Stimulated activated CD8-positive, alpha-beta memory T cell treated with anti-CD3 and anti-CD28 coated beads, Interleukin-7, amount 100 ng/mL, for 1 hour (primary cell): Measurements from ENCODE around the gene SDCBP2.

Experiments used
- DNase-seq, 2 donors: peaks; one replicate each; pipeline ENCODE4 v3.0.0-alpha.2; 2020; ENCODE audit warnings: low read depth in 2 of 2

SDCBP2 gene

GRCh38 chr20:1296117-1296610 lies 32.8 kb downstream of the SDCBP2 start:
- no peak for DNase-seq

- DNase-seq, result no peak
Measured at GRCh38 chr20:1295276-1295930, 33.5 kb downstream of the SDCBP2 start.

DNA sequence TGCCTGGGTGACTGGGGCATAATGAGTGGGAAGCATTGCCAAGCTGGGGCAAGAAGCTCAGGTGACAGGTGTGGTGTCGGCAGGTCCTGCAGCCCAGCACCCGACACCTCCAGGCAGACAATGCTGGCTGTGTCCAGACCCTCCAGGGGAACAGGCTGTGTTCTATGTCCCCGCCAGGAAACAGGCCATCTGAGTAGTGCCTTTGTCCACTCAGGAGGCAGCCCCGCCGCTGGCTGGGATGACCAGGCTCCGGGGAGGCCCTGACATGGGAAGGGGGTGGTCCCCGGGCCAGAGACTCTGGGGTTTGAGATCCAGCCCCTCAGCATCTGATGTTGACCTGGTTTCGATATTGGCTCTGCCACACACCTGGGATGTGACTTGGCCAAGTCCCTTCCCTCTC lies 34.4 kb downstream of the SDCBP2 start:
- no peak for DNase-seq

DNA sequence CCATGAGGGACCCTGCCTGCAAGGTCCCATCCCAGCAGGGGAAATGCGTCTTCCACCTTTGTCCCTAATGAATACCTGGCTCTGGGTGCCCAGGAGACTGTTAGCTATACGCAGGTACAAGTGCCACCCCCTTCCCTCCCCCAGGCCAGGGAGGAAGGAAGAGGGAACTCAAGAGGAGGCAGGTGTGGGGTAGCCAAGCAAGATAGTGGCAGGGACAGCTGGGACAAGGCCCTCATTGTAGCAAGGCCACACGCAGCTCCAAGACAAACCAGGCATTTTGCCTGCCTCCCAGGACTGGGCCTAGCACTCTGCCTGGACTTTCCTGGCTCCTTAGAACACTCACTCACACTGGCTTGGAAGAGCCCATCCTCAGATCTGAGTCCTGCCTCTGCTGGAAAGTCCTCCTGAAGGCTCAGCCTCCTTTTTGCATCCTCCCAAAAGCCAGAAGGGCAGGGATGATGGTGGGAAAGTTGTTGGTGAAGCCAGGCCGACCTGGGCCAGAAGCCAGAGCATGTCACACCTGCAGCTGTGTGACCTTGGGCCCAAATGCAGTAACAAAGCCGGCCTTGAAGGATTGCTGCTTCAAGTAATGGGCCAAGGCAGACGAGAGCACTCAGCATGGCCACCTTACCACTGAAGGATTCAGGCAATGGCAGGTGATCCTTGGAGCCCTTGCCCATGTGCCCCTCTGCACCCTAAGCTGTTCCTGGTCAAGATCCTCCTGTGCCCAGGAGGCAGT lies 35.1 kb downstream of the SDCBP2 start:
- DNase-seq, result no peak

GRCh38 chr20:1292620-1293019 lies 36.3 kb downstream of the SDCBP2 start:
- no peak for DNase-seq

DNA sequence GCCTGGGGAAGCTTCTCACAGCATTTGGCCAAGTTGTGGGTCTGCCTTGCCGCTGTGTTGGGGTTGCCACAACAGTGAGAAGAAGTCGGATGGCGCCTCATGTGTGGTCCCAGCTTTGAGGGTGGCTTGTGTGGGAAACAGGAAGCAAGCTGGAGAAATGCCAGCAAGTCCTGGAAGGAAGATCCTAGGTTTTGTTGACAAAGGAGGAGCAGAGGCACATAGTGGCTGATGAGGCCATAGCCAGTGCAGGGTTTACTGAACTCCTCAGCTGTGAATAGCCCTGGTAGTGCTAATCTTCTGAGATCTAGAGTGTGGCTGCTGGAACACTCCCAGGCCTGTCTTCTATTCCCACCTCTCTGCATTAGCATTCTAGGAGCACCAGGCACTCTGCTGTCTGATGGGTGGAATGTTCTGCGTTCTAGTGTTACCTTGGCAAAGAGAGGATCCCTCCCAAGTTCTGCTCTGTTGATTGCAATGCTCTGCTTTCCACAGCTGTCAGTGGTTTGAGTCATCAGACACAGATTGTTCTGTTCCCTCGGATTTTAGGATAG lies 37.7 kb downstream of the SDCBP2 start:
- DNase-seq, result no peak

DNA sequence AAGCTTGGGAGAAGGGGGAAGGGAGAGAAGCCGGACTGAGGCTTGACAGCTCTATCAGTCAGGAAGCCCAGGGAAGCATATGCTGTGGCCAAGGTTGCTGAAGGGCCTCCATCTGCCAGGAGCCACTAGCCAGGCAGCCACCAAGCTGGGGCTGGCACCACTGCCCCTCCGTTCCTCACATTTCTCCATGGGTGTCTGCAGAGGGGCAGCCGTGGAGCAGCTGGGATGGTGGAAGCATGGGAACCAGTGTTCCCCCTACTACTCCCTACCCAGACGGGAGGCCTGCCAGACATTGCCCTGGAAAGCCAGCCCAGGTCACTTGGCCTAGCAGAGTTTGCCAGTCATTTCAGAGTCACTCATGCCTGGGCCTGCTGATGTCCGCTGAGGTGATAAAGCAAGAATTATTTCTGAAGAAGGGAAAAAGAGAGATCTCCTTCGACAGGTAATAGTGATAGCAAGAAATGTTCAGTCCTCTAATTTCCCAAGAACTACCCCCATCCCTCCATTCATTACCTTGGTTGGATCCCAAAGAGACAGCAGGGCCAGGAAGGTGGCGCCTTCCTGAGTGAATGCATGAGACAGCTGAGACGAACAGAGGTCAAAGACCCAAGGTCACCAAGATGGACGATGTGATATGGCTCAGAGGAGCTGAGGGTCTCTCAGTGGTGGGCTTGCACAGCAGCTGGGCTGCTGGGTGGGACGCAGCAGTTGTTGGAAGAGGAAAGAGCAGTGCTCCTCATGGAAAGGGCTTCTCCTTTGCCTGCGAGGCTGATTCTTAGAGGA lies 41.0 kb downstream of the SDCBP2 start:
- DNase-seq, result no peak

DNA sequence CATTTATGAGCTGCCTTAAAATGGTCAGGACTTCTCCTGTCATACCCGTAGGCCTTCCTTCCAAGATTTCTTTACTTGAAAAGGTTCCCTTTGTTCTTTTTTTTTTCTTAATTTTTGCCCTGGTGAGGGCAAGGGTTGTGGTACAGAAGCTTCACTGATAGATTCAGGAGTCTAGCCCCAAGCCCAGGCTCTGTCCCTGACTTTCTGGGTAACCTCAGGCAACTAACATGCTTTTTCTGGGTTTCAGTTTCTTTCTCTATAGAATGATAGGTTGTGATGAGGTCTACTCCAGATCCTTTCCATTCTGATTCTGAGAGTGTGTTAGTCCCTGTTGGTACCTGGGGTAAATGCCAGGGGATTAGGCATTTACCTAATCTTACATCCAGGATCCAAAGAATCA lies 41.6 kb downstream of the SDCBP2 start:
- DNase-seq, result no peak

- DNase-seq, result no peak
Measured at GRCh38 chr20:1286267-1287024, 42.5 kb downstream of the SDCBP2 start.

DNA sequence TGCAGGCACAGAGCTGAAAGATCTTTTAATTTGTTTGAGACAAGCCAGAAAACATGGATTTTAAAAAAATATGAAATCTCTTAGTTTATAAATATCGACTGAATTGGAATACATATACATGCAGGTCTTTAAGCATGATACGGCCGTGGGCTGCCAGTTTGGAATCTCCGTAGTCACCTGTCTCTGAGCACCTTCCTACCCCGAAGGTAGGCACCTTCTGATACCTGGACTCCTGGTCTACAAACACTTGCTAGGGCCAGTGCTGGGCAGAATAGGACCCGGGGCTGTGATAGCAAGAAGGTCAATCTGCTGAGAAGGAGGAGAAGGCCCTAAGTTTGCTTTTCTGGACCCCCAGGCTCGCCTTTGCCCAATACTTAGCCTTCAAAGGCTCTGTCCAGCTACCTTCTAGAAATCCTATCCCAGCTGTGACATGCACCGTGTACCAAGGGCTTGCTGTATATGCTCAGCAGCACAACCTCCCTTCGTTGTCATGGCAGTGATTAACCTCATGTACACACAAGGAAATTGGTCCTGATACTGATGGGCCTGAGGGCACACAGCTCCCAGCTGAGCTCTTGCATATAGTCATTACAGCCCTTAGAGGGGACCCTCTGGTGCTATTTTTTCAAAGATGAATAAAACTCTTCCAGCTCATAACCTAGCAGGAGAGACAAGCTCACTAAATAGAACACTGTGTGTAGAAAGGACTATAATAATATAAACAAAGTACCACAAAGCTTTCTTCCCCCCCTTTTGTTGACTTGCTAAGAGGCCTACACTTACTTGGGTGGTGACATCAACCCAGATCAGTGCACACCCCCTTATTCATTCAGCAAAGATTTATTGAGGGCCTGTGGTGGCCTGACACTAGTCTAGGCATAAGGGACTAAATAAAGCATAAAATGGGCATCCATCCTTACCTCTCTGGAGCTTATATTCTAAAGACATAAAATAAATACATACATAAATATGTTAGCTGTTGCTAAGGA lies 45.1 kb downstream of the SDCBP2 start:
- no peak for DNase-seq

DNA sequence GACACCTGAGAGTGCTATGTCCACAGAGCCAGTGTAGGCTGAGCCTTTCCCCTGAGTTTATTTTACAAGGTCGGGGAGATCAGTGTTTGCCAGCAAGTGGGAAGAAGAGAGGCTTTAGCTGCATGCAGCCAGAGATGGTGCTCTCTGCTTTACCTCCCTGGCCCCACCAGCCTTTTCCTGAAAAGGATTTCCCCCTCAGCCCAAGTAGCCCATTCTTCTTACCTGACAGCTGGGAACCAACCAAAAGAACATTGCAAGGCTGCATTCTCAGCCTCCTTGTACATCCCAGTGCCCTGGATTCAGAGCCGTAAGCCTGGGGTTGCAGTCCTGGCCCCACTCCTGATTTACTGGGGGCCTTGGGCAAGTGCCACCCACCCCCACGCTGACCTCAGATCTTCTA lies 46.0 kb downstream of the SDCBP2 start:
- no peak for DNase-seq

- no peak for DNase-seq
Measured at GRCh38 chr20:1281279-1282057, 47.5 kb downstream of the SDCBP2 start.

DNA sequence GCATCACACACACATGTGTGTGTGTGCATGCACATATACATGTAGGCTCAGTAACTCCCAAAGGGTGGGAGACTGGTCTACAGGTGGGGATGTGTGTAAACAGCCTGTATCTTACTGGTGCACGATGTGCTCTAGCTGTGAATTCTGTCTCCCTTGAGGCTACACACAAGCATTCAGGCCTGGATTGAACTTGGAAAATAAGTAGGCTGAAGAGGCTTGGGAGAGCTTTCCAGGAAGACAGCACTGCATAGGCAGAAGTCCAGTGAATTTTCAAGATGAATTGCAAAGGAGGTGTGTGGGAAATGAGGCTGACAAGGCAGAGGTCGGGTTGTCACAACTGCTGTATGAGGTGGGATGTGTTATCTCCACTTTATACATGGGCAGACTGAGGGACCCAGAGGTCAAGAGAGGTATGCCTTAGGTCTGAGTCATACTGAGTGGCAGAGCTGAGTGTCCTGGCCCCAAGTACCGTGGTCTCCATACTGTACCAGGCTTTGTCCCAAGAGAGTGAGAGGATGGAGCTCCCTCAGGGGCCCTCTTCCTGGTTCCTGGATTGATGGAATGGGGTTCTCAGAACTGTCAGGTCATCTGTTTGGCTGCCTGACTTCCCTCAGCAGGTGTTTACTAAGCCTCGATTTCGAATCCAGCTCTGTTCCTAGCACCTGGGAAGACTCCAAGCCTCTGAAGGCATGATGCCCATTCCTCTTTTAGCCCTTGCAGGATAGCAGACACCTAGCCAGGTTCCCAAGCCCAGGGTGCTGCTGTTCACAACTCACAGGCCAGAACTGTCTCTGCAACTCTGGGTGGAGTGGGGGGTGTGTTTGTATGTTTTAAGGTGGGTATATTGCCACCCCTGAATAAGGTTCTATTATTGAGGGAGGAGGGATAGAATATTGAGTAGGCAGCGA lies 48.5 kb downstream of the SDCBP2 start:
- DNase-seq, result no peak

DNA sequence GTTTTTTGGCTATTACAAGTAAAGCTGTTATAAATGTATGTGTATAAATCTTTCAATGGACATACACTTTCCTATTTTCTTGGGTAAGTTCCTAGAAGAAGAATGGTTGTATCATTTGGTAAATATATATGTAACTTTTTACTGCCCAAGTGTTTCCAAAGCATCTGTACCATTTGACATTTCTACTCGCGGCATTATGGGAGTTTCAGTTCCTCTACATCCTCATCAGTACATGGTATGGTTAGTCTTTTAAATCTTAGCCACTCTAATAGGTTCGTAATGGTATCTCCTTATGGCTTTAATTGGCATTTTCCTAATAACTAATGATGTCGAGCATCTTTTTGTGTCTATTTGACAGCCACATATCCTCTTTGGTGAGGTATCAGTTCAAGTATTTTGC lies 49.9 kb downstream of the SDCBP2 start:
- no peak for DNase-seq

- DNase-seq, result no peak
Measured at GRCh38 chr20:1277529-1278322, 51.2 kb downstream of the SDCBP2 start.

GRCh38 chr20:1275919-1276318 lies 53.0 kb downstream of the SDCBP2 start:
- DNase-seq, result no peak

DNA sequence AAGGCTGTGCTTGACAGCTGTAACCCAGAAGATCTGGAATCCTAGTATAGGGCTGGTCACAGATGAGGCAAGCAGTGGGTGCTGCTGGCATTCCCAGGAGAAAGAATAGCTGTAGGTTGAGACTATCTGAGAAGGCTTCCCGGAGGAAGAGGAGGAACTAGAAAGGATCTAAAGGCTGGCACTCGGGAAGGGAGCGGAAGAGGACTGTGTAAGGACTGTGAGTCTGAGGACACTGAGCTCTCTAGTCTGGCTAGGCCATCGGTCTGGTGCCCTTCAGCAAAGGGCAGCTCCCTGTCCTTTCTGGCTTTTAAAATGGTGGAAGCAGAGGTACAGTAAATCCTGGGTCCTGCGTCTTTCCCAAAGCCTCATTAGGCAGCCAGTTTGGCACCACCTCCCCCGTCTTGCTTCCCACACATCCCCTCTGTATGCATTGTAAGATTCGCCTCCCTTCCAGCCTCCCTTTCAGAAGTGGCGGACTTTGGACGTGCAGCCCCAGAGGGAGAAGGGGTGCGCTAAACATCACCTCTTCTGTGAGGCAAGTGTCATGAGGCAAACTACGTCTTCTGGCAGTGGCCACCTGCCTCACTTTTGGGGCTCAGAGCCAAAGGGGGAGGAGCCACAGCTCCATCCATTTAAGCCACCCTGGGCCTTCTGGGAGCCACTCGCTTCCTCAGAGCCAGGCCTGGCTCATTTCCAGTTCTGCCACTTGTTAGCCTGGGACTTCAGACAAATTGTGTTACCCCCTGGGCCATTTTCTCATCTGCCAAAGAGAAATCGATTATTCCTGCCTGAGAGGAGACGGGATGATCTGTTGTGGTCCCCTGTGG lies 54.2 kb downstream of the SDCBP2 start:
- no peak for DNase-seq
